SJSA1 (cell line): ENCODE results near the gene ITPR1. TPM values are rescaled to one million over a fixed set of nuclear protein-coding genes. Genes with fewer than 3 reads are reported as not detected.

ENCODE experiments used
- DNase-seq, 2 experiments: peaks; one replicate each; pipeline ENCODE4 v3.0.0-alpha.2; 2015 to 2020; ENCODE audit warnings: low spot score in 2 of 2, low read depth in 1 of 2
- H3K27ac ChIP-seq: fragments of 250-450 bp; sonication (Bioruptor Pico); 2 replicates; pipeline ENCODE4 v1.5.1; 2020; ENCODE audit warnings: mild to moderate bottlenecking, moderate library complexity
- H3K27me3 ChIP-seq: fragments of 250-450 bp; sonication (Bioruptor Pico); replicated peaks from 2 replicates; pipeline ENCODE4 v1.5.1; 2020; ENCODE audit warnings: mild to moderate bottlenecking, moderate library complexity
- H3K36me3 ChIP-seq: fragments of 250-450 bp; sonication (Bioruptor Pico); 2 replicates; pipeline ENCODE4 v1.5.1; 2020; ENCODE audit warnings: mild to moderate bottlenecking
- H3K4me1 ChIP-seq: fragments of 250-450 bp; sonication (Bioruptor Pico); replicated peaks from 2 replicates; pipeline ENCODE4 v1.6.1; 2021; ENCODE audit warnings: mild to moderate bottlenecking
- H3K4me3 ChIP-seq: fragments of 250-450 bp; sonication (Bioruptor Pico); 2 replicates; pipeline ENCODE4 v1.5.1; 2020; ENCODE audit warnings: mild to moderate bottlenecking
- H3K9me3 ChIP-seq: fragments of 250-450 bp; sonication (Bioruptor Pico); replicated peaks from 2 replicates; pipeline ENCODE4 v1.5.1; 2020; ENCODE audit warnings: mild to moderate bottlenecking
- total RNA-seq: library from RNA; depleted of rRNA; stranded (reverse); fragments of >200 nt; shearing (Covaris generic); gene quantifications from 2 replicates; pipeline ENCODE4 v1.2.3, GENCODE V29; 2014

The ITPR1 gene
- total RNA-seq, 1 experiment from 2014 or later, result 9.7 TPM

DNA sequence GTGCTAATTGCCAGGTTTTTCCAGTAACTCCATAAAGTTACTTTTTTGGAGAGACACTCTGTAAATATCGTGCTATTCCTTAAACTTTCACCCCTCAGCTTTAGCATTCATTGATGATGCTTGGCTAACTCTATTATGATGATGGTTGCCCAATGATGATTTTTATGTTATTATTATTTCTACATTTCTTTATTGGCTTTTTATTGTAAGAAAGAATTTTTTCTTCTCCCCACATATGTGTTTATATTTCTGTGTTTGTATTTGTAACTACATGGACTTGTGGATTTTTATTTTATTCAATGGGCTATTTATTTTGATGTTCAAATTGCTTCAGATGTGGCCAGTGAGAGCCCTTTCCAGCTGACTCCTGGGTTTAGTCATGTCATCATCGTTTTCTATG, 323.6 kb downstream of the ITPR1 start:
- no peak for DNase-seq
- no peaks in the 10 kb centered on the region for H3K4me1 ChIP-seq

DNA sequence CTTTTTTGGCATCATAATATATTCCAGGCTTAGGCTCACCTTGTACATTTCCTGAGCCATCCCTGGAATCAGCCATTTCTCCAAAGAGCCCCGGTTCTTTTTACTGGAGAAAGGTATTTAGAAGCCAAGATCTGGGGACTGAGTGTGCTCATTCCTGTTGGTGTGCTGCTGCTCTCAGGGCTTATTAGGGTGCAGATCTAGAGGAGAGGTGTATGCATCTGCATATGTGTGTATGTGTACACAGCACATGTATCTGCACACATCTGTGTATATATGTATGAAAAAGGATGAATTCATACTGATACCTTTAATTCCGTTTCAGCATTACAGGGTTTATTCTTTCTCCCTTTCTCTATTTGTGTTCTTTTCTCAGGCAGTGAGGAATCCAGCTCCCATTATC, 324.0 kb downstream of the ITPR1 start:
- no peak overlapping the region for H3K4me3 ChIP-seq
- no peaks in the 10 kb centered on the region for H3K27me3 ChIP-seq
- no peaks in the 10 kb centered on the region for H3K9me3 ChIP-seq
- no peak for DNase-seq
- no peaks in the 10 kb centered on the region for H3K36me3 ChIP-seq
- no peak overlapping the region for H3K27ac ChIP-seq
- H3K4me1 ChIP-seq, result no peaks in the 10 kb centered on the region

More for the DNA sequence above, 323.6 kb downstream of the ITPR1 start:
- Histone ChIP-seq H3K27me3 (no peaks in the 10 kb centered on the region), H3K27ac (no peak overlapping the region), H3K9me3 (no peaks in the 10 kb centered on the region), H3K36me3 (no peaks in the 10 kb centered on the region), H3K4me3 (no peak overlapping the region)

DNA sequence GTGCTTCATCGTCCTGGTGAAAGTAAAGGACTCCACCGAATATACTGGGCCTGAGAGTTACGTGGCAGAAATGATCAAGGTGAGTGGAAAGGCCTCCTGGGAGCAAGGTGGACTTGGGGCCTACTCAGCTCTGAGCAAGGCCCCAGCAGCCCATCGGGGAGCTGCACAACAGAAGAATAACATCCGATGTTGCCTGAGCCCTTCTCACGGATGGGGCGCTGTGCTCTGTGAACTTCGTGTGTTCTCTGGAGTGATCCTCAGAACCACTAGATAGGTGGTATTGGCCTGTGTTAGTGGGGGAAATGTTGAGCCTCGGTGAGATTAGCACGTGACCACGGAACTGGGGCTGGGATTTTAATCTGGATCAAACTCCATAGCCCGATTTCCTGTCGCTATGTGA, 325.0 kb downstream of the ITPR1 start:
- Histone ChIP-seq H3K27ac (no peak overlapping the region), H3K4me1 (no peaks in the 10 kb centered on the region), H3K4me3 (no peak overlapping the region), H3K9me3 (no peaks in the 10 kb centered on the region), H3K27me3 (no peaks in the 10 kb centered on the region), H3K36me3 (no peaks in the 10 kb centered on the region)
- no peak for DNase-seq

DNA sequence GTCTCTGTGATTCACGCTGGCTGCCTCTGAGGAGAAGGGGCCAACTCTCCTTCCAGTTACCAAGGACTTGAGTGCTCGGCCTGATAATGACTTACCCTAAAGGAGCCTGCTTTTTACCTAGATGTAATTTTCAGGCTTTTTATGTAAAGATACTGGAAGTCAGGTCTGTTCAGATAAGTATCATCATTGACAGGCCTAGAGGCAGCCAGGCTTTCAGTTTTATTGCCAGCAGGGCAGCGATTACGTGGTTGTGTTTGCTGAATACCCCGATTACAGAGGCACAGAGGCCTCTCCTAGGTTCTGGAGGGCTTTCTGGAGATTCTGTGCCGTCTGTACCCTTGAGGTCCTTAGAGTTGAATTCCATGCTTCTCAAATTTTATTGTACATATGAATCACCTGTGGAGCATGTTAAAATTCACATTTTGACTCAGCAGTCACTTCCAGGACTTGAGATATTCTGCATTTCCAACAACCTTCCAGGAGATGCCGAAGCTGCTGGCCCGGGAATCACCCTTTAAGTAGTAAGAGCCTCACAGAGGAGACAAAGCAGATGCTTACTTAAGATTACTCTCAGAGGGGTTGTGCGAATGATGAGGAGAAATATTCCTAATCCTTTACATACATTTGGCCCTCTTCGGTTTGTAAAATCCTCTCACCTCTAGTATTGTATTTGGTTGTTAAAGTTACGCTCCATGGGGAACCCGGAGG, 326.0 kb downstream of the ITPR1 start:
- H3K9me3 ChIP-seq, result no peaks in the 10 kb centered on the region
- no peaks in the 10 kb centered on the region for H3K36me3 ChIP-seq
- no peak overlapping the region for H3K27ac ChIP-seq
- no peaks in the 10 kb centered on the region for H3K4me1 ChIP-seq
- no peak for DNase-seq
- H3K27me3 ChIP-seq, result no peaks in the 10 kb centered on the region
- H3K4me3 ChIP-seq, result no peak overlapping the region

DNA sequence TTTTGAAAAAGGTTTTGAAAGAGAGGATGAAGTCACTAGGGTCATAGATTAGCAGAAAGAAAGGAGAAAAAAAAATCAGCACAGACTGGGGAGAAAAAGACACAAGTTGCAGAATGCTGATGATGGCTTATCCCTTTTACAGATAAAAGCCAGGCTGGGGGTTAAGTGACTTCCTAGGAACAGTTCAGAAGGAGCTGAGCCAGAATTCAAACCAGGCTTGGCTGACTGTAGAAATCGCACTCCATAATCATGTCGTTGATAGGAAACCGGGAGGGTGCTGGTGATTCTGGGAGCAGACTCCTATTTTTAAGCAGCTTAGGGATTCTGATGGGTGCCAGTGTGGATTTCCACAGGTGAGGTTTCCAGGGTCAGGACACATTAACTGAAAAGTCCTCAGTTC, 326.6 kb downstream of the ITPR1 start:
- H3K27ac ChIP-seq, result no peak overlapping the region
- H3K9me3 ChIP-seq, result no peaks in the 10 kb centered on the region

DNA sequence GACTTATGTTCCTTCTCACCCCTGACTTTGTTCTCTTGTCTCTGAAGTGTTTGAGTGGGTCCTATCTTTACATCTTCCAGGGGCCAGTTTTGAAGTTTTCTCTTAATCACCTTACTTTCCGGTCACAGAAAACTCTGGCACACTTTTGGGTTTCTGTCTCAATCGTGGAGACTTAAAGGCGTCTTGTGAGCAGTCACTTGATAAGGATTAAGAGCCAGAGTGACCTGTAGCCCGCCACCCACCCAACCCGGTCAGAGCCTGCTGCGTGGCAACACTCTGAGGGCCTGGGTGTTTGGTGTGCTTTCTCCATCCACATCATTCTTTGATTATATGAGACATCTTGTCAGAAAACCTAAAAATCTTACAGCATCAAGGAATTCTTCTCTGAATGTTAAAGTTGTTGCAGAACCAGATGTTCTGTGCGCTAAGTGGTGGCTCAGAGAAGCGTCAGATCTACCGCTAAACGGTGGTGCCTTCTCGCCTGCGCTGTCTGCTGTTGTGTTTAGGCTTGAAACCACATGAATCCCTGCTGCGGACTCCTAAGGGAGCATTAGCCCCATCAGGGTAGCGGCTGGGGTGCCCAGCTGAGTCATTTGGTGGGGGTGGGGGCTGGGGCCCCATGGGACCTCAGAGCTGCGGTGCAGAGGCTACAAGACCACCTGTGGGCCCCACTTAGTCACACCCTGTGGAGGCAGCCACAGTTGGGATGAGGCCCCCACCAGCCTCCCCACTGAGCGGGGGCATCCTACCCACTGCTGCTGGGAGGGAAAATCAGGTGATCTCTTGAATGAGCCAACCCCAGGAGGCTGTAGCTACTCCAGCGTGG, 327.4 kb downstream of the ITPR1 start:
- Histone ChIP-seq H3K4me3 (no peak overlapping the region), H3K27ac (no peak overlapping the region), H3K9me3 (no peaks in the 10 kb centered on the region), H3K36me3 (no peaks in the 10 kb centered on the region), H3K27me3 (no peaks in the 10 kb centered on the region), H3K4me1 (peaks cover 12% of the 10 kb centered on the region)
- no peak for DNase-seq

More for the DNA sequence above, 326.6 kb downstream of the ITPR1 start:
- peaks cover 5% of the 10 kb centered on the region for H3K4me1 ChIP-seq
- DNase-seq, result no peak
- no peak overlapping the region for H3K4me3 ChIP-seq
- H3K36me3 ChIP-seq, result no peaks in the 10 kb centered on the region
- no peaks in the 10 kb centered on the region for H3K27me3 ChIP-seq

DNA sequence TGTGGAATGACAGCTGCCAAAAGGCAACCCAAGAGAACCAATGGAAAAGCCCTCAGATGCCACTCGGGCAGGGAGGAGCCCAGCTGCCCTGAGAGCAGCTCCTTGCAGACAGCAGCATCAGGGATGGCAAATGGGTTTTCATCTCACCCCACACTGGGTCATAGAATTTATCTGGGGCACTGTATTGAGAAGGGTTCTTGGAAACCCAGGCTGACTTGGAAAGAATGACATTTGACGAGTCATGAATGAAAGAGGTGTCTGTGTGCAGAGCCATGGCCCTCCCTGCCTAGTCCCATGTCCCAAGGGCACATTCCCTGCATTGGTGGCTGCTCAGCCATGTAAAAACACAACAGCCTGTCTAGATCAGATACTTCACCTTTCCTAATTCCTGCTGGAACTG, 328.2 kb downstream of the ITPR1 start:
- H3K36me3 ChIP-seq, result no peaks in the 10 kb centered on the region
- H3K27ac ChIP-seq, result no peak overlapping the region
- no peaks in the 10 kb centered on the region for H3K9me3 ChIP-seq
- DNase-seq, result no peak
- no peak overlapping the region for H3K4me3 ChIP-seq
- no peaks in the 10 kb centered on the region for H3K27me3 ChIP-seq
- H3K4me1 ChIP-seq, result peaks cover 12% of the 10 kb centered on the region

DNA sequence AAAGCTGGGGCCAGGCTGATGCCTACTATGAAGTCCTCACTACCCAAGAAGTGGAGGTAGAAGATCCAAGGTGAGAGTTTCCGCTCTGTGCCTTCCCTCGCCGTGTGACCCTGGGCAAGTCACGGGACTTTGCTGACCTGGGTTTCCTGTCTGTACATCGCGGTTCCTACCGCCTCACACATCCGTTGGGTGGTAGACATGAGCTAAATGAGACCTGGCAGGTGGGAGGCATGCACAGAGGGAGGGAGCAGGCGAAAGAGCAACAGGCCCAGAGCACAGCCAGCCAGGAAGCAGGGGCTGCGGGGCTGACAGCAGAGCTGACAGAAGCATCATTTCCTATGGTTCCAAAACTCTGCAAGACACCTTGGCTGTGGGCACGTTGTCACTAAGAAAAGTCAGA, 328.8 kb downstream of the ITPR1 start:
- DNase-seq, result no peak
- no peak overlapping the region for H3K27ac ChIP-seq
- no peak overlapping the region for H3K4me3 ChIP-seq
- H3K9me3 ChIP-seq, result no peaks in the 10 kb centered on the region
- peaks cover 12% of the 10 kb centered on the region for H3K4me1 ChIP-seq
- H3K27me3 ChIP-seq, result no peaks in the 10 kb centered on the region
- no peaks in the 10 kb centered on the region for H3K36me3 ChIP-seq

DNA sequence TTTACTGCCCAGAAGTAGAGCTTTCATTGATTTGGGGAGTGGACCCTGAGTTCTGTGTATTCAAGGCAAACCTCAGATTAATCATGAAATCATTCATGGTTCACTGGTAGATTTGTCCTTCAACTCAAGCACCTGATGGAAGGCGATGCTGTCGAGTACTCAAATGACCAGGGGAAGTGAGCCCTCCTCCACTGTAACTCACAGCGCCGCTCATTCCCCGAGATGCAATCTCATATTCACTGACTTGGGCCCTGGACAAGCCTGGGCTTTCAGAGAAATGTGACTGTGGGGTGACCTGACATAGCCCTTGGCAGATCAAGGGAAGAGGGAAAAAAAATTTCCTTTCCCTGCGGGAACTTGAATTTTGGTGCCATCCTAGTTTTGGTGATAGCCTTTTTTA, 329.4 kb downstream of the ITPR1 start:
- H3K4me1 ChIP-seq, result peaks cover 13% of the 10 kb centered on the region
- no peaks in the 10 kb centered on the region for H3K9me3 ChIP-seq

DNA sequence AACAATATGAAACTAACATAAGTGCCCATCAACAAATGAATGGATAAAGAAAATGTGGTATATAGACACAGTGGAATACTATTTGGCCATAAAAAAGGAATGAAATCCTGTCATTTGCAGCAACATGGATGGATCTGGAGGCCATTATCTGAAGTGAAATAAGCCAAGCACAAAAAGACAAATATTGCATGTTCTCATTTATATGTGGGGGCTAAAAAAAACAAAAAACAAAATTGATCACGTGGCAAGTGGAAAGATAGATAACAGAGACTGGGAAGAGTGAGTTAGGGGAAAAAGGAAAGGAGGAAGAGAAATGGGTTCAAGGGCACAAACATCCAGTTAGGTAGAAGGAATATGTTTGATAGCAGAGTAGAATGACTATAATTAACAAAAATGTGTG, 330.2 kb downstream of the ITPR1 start:
- no peak for DNase-seq
- Histone ChIP-seq H3K36me3 (no peaks in the 10 kb centered on the region), H3K27ac (no peak overlapping the region), H3K27me3 (no peaks in the 10 kb centered on the region), H3K4me3 (no peak overlapping the region), H3K9me3 (no peaks in the 10 kb centered on the region), H3K4me1 (peaks cover 21% of the 10 kb centered on the region)

More for the DNA sequence above, 329.4 kb downstream of the ITPR1 start:
- Histone ChIP-seq H3K27ac (no peak overlapping the region), H3K36me3 (no peaks in the 10 kb centered on the region), H3K4me3 (no peak overlapping the region), H3K27me3 (no peaks in the 10 kb centered on the region)
- no peak for DNase-seq

DNA sequence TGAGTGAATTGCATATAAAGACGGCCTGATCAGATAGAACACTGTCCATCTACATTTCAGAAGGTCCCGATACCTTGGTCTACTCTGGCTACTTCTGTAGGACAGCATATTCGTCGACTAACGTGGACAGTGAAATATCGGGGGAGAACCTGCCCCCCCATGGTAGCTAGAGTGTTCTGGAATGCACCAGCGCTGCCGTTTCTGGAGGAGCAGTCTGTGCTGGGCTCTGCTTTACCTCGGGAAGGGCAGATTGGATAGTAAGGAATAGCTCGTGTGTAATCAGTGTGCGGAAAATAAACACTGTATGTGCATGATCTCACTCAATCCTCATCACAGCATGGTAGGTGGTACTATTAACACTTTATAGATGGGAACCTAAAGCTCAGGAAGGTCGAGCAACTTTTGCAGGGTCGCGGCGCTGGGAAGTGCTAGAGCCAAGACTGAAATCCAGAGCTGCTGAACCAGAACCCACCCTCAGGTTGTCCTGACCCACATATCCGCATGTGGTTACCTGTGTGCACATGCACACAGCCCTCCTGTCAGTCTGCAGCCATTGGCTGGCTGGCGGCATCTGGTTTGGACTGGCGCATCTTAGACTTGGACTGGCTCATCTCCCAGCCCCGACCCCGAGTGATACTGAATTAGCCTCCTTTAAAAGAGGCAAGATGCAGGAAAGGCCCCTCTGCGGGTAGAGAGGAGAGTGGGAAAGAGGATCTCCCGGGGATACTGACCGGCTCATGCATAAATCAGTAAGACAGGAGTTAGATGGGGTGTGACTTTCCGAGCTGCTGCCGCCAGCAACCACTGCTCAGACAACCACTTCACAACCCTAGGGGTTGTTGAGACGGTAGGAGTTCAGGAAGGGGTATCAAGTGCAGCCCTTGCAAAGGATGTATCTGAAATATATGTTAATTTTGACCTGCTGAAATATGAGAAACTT, 331.1 kb downstream of the ITPR1 start:
- Histone ChIP-seq H3K27ac (no peak overlapping the region), H3K36me3 (no peaks in the 10 kb centered on the region), H3K4me3 (no peak overlapping the region), H3K9me3 (no peaks in the 10 kb centered on the region), H3K4me1 (peaks cover 29% of the 10 kb centered on the region), H3K27me3 (no peaks in the 10 kb centered on the region)
- no peak for DNase-seq

DNA sequence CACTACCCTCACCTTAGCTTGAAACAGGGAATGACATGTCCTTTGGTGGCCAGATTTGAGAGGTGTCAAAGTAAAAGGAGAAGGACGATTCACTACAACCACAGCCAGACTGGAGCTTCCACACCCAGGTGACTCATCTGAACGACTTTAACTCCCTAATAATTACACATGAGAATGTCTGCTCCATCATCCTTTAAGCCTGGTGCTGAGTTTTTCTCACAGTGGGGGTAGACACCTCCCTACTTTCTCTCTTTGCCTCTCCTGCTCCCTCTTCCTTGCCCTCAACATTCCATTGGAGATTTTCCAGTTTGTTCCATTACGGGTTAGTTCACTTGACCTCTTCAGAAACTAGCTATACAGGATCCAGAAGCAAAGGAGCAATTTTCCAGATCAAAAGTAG, 331.8 kb downstream of the ITPR1 start:
- Histone ChIP-seq H3K27ac (no peak overlapping the region), H3K4me3 (no peak overlapping the region), H3K9me3 (no peaks in the 10 kb centered on the region), H3K36me3 (no peaks in the 10 kb centered on the region), H3K27me3 (no peaks in the 10 kb centered on the region), H3K4me1 (peaks cover 29% of the 10 kb centered on the region)
- peak in 1 of 2 experiments; percentile 16 for DNase-seq

DNA sequence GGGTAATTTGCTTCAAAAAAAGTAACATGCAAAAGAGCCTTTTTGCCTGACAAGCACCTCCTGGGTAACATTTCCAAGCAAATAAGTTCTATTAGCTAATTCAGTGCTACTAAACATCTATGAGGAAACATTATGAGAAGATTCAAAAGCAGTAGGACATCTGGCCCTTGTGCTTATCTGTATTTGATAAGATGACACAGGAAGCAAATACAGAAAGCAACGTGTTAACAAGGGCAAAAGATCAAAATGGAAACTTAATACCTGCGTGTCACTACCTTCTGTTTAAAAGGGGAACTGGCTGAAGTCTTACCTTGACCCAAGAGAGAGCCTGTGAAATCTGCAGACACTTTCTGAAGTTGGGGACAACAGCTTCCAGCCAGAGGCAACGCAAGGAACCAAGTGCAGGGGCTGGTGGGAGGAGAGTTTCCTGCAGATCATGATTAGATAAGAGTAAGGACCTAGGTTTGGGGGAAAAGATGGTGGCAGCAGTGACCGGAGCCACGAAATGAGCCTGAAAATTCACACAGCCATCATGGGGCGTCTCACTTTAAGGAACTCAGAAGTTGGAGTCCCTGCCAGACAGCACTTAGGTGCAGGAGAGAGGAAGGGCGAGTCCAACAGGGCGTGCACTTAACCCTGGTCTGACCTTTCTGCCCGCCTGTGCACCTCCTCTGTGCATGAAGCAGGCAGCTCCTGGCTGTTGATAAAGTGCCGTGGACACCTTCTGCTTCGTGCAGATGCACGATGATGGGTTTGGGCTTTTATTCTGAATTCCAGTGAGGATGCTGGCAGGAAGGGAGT, 332.5 kb downstream of the ITPR1 start:
- H3K9me3 ChIP-seq, result no peaks in the 10 kb centered on the region
- peaks cover 33% of the 10 kb centered on the region for H3K4me1 ChIP-seq
- no peaks in the 10 kb centered on the region for H3K36me3 ChIP-seq
- H3K27ac ChIP-seq, result no peak overlapping the region
- H3K27me3 ChIP-seq, result no peaks in the 10 kb centered on the region
- no peak for DNase-seq
- H3K4me3 ChIP-seq, result no peak overlapping the region
